Stimulated activated CD8-positive, alpha-beta memory T cell treated with anti-CD3 and anti-CD28 coated beads, Interleukin-4, amount 100 ng/mL, for 4 hours (primary cell): ENCODE data around the gene BORCS6.
"Not testable (repeated sequence)": the region's sequence is repeated elsewhere in the genome, so short reads cannot be mapped to it uniquely, and the experiment has no call there.

Experiments
- DNase-seq, 2 donors: peaks; one replicate each; pipeline ENCODE4 v3.0.0-alpha.2; 2020; ENCODE audit warnings: low read depth in 2 of 2, low spot score in 1 of 2

Gene BORCS6

GRCh38 chr17:8175795-8176196 lies 14.2 kb downstream of the BORCS6 start:
- no peak for DNase-seq

- no peak for DNase-seq
Observed at GRCh38 chr17:8173871-8174322, 16.1 kb downstream of the BORCS6 start.

GRCh38 chr17:8173056-8173870 lies 16.7 kb downstream of the BORCS6 start:
- peak in 1 of 2 donors; percentile 68 for DNase-seq

- not testable (repeated sequence) for DNase-seq
Observed at GRCh38 chr17:8170186-8170585, 19.8 kb downstream of the BORCS6 start.

GRCh38 chr17:8167526-8167925 lies 22.5 kb downstream of the BORCS6 start:
- no peak for DNase-seq

GRCh38 chr17:8166731-8167130 lies 23.2 kb downstream of the BORCS6 start:
- no peak for DNase-seq

GRCh38 chr17:8164815-8165131 lies 25.2 kb downstream of the BORCS6 start:
- DNase-seq: no peak

GRCh38 chr17:8163978-8164814 lies 25.8 kb downstream of the BORCS6 start:
- no peak for DNase-seq

GRCh38 chr17:8162997-8163977 lies 26.7 kb downstream of the BORCS6 start:
- no peak for DNase-seq

GRCh38 chr17:8162233-8162996 lies 27.6 kb downstream of the BORCS6 start, which contains the start of gene VAMP2:
Gene VAMP2 (minus strand): TSS chr17:8162948. CDS start chr17:8162879, 69 bp downstream.
- peak in 1 of 2 donors; percentile 62 for DNase-seq

GRCh38 chr17:8161289-8162232 lies 28.4 kb downstream of the BORCS6 start:
- DNase-seq: no peak

- no peak for DNase-seq
Observed at GRCh38 chr17:8160741-8161221, 29.2 kb downstream of the BORCS6 start.

- no peak for DNase-seq
Observed at GRCh38 chr17:8160224-8160577, 29.8 kb downstream of the BORCS6 start.

- no peak for DNase-seq
Observed at GRCh38 chr17:8159459-8160223, 30.3 kb downstream of the BORCS6 start.

GRCh38 chr17:8159032-8159400 lies 31.0 kb downstream of the BORCS6 start:
- no peak for DNase-seq

GRCh38 chr17:8158267-8159031 lies 31.5 kb downstream of the BORCS6 start:
- peak; percentile 74 to 78 for DNase-seq

- peak; percentile 99 to 100 for DNase-seq
Observed at GRCh38 chr17:8156246-8156992, 33.6 kb downstream of the BORCS6 start.
